Renal cortical epithelial cell (primary cell): Measurements from ENCODE around the gene SLC17A7. TPM values are rescaled to one million over a fixed set of nuclear protein-coding genes. Genes with fewer than 3 reads are reported as not detected.
"Not testable (repeated sequence)": the region's sequence is repeated elsewhere in the genome, so short reads cannot be mapped to it uniquely, and the experiment has no call there.

Experiments
- DNase-seq: peaks from one replicate; pipeline ENCODE4 v3.0.0-alpha.2; 2011; ENCODE audit warnings: low read depth
- total RNA-seq: library from RNA; depleted of rRNA; stranded (reverse); fragments of >200 nt; gene quantifications from 2 replicates; pipeline ENCODE4 v1.2.3, GENCODE V29; 2014

Gene SLC17A7
- total RNA-seq, 1 donor from 2014 or later, result 0.15 TPM

DNA sequence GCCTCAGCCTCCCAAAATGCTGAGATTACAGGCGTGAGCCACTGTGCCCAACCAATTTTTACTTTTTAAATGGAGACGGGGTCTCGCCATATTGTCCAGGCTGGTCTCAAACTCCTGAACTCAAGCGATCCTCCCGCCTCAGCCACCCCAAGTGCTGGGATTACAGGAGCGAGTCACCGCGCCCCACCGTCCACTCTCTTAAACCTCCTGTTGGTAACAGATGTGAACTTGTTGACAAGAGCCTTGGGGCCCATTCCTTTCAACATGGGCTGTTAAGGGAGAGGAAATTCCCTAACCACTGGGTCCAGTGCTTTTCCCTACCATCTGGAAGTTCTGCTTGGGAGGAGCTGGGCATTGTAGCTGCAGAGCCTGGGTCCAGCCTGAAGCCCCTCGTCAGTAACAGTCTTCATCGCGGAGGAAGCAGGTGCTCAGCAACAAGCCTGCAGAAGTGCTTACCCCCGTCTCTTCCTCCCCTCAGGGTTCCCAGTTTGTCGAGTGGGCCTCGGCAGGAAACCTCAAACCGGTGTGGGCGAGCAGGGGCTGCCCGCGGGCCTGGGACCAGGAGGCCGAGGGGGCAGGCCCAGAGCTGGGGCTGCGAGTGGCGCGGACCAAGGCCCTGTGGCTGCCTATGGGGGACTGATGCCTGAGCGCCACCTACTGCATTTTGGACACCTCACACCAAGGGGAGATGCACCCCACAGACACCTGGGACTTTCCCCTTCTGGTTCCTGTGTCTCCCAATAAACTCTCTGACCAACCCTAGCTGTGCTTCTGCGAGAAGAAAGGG is 28.7 kb upstream of the SLC17A7 start:
- no peak for DNase-seq

DNA sequence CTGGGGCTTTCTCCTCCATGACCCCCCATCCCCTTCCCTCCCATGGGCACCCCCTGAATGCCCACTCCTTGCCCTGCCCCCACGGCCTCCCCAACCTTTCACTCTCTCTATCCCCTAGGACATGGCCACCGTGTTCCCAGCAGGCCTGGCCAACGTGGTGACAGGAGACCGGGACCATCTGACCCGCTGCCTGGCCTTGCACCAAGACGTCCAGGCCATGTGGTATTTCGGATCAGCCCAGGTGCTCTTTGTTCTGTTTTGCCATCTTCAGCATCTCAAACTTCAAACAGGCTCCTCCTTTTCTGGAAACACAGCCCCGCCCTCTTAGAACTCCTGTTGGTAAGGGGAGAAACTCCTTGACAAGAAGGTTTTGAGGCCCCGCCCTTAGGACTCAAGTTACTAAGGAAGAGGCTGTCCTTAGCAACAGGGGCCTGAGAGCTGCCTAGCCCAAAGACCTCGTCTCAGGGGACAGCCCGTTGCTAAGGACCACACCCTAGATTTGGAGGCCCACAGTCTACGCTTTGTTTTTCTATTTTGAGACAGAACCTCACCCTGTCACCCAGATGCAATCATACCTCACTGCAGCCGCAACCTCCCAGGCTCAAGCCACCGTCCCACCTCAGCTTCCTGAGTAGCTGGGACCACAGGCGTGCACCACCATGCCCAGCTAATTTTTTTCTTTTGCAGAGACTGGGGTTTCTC is 27.6 kb upstream of the SLC17A7 start:
- no peak for DNase-seq

DNA sequence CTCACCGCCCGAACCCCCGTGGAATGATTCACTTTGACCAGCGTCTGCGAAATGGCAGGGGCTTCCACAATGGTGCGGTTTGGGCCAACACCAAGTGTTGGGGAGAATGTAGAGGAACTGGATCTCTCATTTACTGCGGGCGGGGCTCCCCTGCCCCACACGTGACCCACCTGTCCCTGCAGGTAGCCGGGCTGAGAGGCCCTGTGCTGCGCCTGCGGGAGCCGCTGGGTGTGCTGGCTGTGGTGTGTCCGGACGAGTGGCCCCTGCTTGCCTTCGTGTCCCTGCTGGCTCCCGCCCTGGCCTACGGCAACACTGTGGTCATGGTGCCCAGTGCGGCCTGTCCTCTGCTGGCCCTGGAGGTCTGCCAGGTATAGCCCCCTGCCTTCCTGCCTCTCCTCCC is 26.9 kb upstream of the SLC17A7 start:
- no peak for DNase-seq

DNA sequence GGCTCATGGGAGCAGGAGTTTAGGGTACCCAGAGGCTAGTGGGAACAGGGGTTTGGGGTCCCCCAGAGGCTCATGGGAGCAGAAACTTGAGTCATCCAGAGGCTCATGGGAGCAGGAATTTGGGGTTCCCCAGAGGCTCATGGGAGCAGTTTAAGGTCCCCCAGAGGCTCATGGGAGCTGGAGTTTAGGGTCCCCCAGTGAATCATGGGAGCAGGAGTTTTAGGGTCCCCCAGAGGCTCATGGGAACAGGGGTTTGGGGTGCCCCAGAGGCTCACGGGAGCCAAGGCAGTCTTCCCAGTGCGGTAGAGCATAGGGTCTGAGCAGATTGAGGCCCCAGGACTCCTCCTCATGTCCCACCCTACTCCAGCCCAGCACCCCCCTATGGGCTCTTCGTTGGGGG is 24.0 kb upstream of the SLC17A7 start:
- no peak for DNase-seq

DNA sequence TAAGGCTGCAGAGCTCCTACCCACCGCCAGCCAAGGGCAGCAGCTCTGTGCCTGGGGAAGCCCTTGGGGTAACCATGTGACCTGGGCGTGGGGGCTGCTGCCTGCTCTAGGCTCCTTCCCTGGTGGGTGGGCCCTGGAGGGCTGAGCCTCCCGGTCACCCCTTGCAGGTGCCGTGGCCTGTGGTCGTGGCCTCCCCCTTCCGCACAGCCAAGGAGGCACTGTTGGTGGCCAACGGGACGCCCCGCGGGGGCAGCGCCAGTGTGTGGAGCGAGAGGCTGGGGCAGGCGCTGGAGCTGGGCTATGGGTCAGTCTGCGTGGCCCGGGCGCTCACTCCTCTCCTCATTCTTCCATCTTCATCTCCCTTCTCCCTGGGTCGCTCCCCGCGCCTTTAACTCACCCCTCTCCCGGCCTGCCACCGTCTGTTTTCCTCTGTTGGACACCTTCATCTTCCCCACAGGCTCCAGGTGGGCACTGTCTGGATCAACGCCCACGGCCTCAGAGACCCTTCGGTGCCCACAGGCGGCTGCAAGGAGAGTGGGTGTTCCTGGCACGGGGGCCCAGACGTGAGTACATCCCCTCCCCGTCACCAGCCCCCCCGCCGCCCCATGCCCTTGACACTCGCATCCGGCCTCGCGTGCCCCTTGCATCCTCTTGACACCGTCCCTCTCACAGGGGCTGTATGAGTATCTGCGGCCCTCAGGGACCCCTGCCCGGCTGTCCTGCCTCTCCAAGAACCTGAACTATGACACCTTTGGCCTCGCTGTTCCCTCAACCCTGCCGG is 22.8 kb upstream of the SLC17A7 start:
- DNase-seq, result no peak

DNA sequence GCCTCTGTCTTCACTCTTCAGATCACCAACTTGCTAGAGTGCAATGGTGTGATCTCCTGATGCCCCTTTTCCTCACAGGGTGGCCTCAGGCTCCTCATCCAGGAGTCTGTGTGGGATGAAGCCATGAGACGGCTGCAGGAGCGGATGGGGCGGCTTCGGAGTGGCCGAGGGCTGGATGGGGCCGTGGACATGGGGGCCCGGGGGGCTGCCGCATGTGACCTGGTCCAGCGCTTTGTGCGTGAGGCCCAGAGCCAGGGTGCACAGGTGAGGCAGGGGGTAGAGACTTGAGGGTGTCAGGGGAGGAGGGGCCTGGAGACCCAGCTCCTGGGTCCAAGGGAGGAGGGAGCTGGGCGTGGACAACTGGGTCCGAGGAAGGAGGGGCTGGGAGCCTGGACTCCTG is 21.2 kb upstream of the SLC17A7 start:
- no peak for DNase-seq

DNA sequence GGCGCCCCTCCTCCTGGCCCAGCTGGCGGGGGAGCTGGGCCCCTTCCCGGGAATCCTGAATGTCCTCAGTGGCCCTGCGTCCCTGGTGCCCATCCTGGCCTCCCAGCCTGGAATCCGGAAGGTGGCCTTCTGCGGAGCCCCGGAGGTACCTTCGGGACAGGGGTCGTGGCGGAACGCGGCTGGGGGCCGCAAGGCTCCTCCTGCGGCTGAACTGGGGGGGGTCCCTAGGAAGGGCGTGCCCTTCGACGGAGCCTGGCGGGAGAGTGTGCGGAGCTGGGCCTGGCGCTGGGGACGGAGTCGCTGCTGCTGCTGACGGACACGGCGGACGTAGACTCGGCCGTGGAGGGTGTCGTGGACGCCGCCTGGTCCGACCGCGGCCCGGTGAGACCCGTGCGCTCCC is 20.3 kb upstream of the SLC17A7 start:
- no peak for DNase-seq

DNA sequence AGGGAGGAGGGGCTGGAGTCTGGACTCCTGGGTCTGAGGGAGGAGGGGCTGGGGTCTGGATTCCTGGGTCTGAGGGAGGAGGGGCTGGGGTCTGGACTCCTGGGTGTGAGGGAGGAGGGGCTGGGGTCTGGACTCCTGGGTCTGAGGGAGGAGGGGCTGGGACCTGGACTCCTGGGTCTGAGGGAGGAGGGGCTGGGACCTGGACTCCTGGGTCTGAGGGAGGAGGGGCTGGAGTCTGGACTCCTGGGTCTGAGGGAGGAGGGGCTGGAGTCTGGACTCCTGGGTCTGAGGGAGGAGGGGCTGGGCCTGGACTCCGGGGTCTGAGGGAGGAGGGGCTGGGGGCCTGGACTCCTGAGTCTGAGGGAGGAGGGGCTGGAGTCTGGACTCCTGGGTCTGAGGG is 19.8 kb upstream of the SLC17A7 start:
- DNase-seq, result not testable (repeated sequence)

DNA sequence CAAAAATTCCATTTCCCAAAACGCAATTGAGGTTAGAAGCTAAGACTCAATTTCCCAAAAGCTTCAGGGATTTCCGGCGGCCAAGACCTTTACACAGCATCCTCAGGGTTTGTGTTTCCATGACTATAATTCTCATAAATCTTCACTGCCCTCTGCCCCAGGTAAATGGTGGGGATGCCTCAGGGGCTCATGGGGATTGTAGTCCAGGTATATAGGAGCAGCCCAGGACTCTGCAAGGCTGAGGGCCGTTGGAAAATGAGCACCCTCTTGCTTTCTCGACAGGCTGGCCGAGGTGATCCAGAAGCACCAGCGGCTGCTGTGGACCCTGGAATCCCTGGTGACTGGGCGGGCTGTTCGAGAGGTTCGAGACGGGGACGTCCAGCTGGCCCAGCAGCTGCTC is 18.1 kb upstream of the SLC17A7 start:
- no peak for DNase-seq

DNA sequence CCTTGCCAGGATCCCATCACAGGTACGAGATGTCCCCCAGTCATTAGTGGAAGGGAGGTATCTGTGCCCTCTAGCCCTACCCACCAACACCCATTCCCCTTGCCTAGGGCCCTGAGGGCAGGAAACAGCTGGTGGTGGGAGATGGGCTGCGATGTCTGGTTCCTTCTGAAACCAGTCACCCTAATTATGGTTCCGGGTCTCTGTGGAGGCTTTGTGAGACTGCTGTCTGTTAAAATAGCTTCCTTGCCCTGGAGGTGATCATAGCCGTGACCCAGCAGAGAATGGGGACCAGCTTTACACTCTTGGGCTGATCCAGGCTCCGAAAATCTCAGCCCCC is 17.2 kb upstream of the SLC17A7 start:
- no peak for DNase-seq

DNA sequence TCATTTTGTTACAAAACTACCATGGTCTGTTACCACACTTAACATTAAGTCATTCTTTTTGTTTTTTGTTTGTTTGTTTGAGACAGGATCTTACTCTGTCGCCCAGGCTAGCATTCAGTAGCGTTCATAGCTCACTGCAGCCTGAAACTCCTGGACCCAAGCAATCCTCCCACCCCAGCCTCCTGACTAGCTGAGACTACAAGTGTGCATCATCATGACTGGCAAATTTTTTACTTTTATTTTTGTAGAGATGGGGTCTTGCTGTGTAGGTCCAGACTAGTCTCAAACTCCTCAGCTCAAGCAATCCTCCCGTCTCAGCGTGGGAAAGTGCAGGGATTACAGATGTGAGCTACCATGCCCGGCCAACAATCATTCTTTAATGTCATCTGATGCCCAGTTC is 15.0 kb upstream of the SLC17A7 start:
- DNase-seq, result no peak

DNA sequence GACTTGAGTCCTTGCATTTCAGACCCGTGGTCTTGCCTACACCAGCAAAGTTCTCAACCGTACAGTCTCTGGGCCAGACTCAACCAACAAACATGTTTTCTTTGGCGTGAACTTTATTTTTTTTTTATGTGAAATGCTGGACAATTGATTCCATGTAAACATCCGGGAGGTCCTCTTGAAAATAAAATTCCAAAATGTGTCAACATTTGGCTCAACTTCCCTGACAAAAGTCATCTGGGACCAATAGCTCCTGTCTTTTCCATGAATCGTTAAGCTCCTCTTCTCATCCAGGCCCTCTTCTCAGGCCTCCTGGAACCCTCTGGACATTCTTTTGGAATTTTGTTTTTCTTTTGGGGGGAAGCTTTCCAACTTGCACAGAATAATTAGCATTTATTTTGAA is 14.4 kb upstream of the SLC17A7 start:
- DNase-seq, result no peak

DNA sequence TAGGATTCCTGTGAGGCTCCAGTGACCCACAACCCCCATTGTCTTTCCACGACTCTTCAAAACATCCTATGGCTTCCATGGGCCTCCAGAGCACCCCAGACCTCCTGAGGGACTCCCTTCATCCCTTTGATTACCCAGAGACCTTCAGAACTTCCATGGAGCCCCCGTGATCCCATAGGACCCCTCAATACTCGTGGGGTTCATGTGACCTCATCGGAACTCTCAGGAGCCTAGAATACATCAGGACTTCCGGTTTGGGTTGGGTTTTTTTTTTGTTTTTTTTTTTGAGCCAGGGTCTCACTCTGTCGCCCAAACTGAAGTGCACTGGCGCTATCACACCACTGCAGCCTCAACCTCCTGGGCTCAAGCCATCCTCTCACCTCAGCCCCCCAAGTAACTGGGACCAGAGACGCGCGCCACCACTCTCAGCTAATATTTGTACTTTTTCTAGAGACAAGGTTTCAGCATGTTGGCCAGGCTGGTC is 12.5 kb upstream of the SLC17A7 start:
- DNase-seq, result no peak

DNA sequence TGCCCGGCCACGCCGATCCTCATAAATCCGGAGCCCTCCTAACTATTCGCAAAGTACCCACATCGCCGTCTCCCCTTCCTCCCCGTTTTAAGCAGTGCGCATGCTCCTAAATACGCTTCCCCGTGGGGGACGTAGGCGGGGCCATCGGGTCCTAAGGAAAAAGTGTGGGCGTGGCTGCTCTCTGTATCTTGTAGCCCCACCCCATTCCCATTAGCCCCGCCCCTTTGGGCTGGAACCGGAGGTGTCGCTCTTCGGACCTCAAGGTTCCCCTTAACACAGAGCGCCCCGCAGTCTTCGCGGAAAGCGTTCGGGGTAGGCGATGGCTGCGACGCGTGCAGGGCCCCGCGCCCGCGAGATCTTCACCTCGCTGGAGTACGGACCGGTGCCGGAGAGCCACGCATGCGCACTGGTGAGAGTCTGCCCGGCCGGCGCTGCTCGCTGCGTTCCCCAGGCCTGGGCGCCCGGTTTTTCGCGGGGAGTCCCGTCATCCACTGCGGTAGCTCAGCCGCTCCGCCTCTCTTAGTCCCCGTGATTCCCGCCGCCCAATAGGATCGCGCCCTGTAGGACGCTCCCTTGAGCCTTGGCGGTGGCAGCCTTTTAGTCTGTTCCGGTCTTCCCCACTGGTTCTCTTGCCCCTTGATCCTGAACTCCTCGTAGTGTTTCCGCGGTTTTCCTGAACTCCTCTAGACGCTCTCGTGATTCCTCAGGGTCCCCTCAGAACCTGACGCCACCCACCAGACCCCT is 11.9 kb upstream of the SLC17A7 start, which contains the start of gene ALDH16A1:
ALDH16A1 (plus strand) TSS at position 213 of the 744 bp plus-strand sequence; CDS start at position 320, 107 bp downstream.
- peak; percentile 90 for DNase-seq

DNA sequence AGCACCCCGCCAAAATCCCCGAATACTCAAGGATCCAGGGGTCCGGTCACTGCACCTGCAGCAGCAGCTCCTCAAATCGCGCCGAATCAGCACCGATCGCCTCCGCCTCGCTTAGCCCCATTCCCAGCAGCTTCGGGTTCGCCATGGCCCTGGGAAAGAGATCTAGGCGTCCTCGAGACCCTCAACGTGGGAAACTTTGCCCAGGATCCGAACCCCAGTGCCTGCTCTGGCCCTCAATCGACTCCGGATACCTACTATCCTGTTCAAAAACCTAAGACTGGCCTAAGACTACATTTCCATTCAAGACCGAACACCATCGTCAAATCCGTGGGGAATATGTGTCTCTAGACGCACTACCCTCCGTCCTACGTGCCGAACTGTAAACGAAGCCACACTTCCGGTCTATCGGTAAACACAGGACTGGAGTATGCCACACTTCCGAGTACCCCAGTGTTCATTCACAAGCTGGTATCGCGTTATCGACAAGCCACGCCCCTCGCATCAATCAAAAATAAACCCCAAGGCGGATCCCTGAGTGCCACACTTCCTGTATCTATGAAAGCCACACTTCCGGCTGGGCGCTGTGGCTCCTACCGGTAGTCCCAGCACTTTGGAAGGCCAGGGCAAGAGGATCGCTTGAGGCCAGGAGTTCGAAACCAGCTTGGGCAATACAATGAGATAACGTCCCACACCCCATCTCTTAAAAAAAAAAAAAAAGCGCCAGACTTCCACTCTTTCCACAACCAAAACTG is 10.3 kb upstream of the SLC17A7 start, which contains the start of gene PIH1D1:
PIH1D1 (minus strand) TSS at position 385 of the 752 bp plus-strand sequence; CDS start at position 145, 240 bp downstream.
- peak; percentile 99 for DNase-seq

DNA sequence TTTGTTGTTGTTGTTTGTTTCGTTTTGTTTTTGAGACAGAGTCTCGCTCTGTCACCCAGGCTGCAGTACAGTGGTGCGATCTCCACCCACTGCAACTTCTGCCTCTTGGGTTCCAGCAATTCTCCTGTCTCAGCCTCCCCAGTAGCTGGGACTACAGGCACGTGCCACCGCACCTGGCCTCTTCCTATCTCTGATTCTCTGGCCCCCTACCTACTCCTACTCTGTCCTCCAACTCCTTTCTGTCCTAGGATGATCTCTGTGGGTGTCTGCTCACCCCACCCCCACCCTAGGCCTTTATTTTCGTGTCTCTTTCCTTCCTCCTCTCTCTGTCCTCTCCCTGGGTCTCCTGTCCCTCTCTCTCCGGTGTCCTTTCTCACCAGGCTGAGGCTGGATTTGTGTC is 9.1 kb upstream of the SLC17A7 start:
- DNase-seq, result no peak

DNA sequence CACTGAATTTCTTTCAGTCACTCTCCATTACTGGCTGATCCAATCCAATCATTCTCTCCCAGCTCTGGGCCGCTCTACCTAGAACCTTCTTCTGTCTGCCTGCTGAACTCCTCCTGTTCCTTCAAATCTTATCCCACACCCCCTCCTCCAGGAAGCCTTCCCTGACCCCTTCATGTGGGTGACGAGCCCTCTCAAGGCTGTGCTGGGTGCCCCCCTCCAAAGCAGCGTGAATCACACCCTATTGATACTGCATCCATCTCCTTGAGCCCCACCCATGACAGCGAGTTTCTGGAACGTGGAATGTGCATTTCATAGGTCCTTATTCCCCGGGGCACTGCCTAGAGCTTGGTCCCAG is 7.1 kb upstream of the SLC17A7 start:
- DNase-seq, result no peak

DNA sequence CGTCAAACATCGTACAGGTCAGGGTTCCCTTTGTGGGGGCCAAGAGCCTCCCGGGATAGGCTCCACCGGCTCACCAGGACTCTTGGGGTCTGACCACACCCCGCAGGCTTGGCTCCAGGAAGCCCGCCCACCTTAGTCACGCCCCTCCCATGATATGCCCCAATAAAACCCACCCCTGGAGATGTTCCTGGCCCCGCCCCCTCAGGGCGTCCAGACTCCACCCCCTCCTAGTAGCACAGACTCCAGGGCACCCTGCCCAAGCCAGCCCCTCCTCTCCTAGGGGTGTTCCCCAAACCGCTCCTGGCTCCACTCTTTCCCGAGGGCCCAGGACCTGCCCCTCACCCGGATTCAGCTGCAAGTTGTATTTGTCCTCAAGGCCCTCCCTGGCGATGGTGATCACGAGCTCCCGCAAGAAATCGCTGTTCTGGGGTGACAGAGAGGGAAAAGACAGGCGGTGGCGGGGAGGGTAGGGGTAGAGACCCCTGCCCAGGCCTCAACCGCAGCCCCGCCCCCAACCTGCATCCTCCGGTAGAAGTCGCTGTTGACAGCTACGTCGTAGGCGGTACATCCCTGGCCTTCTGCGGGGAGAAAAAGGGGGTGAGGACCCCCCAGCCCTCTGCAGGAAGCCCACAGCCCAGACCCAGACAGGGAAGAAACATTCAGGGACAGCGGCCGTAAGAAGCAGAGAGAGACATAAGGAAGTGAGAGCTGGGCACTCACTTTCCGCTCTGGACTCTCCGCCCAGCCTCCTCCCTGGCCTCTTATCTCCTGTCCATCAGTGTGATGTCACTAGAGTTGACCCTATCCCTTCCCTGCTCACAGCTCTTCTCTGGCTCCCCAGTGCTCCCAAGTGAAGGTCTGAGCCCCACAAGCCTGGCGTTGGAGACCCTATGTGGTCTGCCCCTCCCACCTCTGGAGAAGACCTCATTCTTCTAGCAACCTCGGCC is 6.4 kb upstream of the SLC17A7 start:
- DNase-seq, result no peak

DNA sequence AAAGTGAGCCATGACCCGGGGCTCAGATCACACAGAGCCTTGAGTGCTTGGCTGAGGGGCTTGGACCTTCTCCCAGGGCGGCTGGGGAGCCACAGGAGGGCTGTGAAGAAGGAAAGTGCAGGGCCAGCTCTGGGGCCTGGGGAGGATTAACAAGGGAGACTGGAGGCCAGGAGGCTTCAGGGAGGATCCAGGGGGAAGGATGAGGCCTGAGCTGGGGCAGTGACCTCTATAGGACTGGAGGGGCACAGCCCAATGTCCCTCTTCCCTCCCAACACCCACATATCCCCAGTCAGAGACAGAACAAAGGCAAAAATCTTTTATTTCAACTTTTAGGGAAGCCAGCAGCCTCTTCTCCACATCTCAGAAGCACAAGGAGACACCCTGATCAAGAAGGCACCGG is 4.7 kb upstream of the SLC17A7 start:
- DNase-seq, result no peak
